ENCODE measurements around the gene TTC22.
"Not testable (repeated sequence)": the region's sequence is repeated elsewhere in the genome, so short reads cannot be mapped to it uniquely, and the experiment has no call there.

The TTC22 gene

DNA sequence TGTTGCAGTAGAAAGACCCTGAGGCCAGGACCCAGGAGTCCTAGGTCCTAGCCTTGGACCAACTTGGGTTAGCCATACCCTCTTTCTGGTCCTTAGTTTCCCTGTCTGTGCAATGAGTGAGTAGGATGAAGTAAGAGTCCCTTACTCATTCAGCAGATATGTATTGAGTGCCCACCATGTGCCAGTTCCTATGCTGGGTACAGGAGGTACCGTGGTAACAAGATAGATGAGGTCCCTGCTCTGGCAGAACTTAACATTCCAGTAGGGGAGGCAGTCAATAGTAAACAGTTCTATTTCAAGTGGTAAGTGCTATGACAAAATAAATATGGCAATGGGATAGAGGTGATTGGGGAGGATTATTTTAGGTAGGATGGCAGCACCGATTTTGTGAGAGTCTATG lies 18.5 kb downstream of the TTC22 start:
- no peak overlapping the region for H3K4me3 ChIP-seq (ENCODE audit: low read depth, low read length)
- TF ChIP-seq, protein P1, sequence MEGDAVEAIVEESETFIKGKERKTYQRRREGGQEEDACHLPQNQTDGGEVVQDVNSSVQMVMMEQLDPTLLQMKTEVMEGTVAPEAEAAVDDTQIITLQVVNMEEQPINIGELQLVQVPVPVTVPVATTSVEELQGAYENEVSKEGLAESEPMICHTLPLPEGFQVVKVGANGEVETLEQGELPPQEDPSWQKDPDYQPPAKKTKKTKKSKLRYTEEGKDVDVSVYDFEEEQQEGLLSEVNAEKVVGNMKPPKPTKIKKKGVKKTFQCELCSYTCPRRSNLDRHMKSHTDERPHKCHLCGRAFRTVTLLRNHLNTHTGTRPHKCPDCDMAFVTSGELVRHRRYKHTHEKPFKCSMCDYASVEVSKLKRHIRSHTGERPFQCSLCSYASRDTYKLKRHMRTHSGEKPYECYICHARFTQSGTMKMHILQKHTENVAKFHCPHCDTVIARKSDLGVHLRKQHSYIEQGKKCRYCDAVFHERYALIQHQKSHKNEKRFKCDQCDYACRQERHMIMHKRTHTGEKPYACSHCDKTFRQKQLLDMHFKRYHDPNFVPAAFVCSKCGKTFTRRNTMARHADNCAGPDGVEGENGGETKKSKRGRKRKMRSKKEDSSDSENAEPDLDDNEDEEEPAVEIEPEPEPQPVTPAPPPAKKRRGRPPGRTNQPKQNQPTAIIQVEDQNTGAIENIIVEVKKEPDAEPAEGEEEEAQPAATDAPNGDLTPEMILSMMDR (IDR thresholded peaks at IDR 0.05; ENCODE audit: low read depth, low read length) = no peak

DNA sequence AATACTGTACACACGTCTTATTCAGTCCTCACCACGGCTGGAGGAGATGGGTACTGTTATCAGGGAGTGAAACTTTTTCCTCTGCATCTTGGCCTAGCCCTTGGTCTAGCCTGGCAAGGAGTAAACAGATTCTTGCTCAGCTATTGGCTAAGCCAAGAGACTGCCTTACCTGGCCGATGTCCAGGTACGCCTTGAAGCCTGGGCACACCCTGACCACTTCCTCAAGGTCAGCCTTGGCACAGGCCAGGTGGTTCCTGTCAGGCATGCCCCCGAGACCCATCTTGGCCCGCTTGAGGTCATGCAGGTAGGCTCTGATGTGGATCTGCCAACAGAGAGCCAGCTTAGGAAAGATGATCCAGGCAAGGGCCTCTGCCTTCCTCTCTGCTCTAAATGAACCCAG lies 19.0 kb downstream of the TTC22 start:
- no peak overlapping the region for H3K4me3 ChIP-seq (ENCODE audit: low read depth, low read length)
- TF ChIP-seq, protein P1 (IDR thresholded peaks at IDR 0.05; ENCODE audit: low read depth, low read length) = no peak

DNA sequence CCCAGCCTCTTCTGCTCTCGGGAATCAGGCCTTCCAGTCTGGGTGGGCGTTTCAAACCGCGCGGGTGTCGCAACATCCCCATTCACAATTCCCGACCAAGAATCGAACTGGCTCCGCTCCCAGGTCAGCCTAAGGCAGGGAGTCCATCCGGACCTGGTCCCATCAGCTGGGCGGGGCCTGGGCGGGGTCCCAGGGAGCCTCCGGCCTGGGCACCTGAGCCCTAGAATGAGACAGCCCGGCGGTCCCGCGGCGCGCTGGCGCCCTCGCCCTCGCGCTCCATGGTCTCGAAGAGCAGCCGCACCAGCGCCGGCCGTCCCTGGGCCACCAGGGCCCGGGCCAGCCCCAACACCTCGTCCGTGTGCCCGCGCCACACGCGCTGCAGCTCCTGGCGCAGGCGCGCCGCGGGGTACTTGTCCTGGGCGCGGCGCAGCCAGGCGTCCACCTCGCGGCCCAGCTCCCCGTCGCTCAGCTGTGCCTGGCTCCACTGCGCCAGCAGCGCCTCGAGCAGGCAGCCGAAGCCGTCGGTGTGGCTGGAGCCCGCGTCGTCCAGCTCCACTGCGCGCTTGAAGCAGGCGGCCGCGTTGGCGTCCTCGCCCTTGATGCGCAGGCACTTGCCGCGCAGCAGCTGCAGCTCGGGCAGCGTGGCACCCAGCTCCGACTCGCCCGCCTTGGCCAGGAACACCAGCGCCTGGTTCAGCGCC lies 19.9 kb downstream of the TTC22 start:
- TF ChIP-seq, protein P1 (IDR thresholded peaks at IDR 0.05; ENCODE audit: low read depth, low read length) = no peak
- no peak overlapping the region for H3K4me3 ChIP-seq (ENCODE audit: low read depth, low read length)

DNA sequence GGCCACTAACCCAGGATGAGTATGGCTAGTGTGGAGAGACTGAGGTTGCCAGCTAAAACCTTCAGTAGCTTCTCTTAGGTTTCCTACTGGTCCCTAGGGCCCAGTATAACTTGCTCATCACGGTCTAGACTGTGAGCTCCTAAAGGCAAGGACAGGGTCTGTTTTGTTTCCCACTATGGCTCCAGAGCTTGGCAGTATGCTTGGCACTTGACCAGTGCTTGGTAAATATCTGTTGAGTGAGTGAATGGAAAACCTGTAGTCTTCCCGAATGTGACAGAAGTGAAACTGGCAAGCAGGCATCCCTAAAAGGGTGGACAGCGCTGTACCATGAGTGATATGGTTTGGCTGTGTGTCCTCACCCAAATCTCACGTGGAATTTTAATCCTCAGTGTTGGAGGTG lies 23.7 kb downstream of the TTC22 start:
- no peak overlapping the region for H3K4me3 ChIP-seq (ENCODE audit: low read depth, low read length)
- TF ChIP-seq, protein P1 (IDR thresholded peaks at IDR 0.05; ENCODE audit: low read depth, low read length) = no peak

DNA sequence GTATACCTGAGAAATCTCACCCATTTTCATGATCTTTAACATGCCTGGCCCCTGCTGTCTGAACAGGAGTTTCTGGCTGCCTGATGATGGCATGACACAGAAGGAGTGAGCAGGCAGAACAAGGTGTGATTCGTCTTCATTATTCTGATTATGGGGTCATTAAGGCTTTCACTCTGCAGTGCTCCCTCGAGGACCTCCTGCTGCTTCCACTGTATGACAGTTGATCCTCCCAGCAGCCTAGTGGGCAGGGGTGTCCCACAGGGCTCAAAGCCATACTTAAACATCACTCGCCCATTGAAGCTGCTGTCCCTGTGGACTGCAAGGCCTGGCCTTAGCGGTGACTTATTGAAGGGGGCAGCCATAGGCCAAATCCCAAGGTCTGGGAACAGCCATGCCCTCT lies 24.1 kb downstream of the TTC22 start:
- no peak overlapping the region for H3K4me3 ChIP-seq (ENCODE audit: low read depth, low read length)

DNA sequence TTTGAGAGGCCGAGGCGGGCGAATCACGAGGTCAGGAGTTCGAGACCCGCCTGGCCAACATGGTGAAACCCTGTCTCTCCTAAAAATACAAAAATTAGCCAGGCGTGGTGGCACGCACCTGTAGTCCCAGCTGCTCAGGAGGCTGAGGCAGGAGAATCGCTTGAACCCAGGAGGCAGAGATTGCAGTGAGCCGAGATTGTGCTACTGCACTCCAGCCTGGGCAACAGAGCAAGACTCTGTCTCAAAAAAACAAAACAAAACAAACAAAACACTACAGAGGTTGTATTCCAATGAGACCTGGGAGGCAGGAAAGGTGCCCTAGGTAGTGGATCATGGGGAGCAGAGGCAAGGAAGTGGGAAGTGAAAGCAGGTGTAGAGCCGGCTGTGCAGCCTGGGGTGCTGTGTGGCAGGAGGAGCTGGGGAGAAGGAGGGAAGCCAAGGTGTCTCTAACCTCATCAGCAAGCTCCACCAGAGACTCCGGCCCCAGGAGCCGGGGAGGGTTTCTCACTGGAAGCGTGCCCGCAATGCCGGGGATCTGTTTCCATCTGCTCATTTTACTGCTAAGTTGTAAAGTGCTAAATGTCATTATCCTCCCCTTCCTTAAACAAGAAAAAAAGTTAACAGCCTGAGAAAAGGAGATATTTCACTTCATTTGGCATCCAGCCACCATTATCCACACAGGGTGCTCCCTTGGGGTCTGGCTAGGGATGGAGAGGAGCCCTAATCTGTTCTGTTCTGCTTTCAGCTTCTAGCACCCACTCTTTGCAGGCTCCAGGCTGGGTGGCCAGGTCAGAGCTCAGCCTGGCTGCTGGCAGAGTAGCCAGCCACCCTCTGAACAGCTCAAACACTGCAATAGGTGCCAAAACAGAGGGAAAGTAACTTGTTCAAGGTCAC lies 25.0 kb downstream of the TTC22 start:
- H3K4me3 ChIP-seq (ENCODE audit: low read depth, low read length) = not testable (repeated sequence)

More for the DNA sequence above, 24.1 kb downstream of the TTC22 start:
- TF ChIP-seq, protein P1 (IDR thresholded peaks at IDR 0.05; ENCODE audit: low read depth, low read length) = no peak

DNA sequence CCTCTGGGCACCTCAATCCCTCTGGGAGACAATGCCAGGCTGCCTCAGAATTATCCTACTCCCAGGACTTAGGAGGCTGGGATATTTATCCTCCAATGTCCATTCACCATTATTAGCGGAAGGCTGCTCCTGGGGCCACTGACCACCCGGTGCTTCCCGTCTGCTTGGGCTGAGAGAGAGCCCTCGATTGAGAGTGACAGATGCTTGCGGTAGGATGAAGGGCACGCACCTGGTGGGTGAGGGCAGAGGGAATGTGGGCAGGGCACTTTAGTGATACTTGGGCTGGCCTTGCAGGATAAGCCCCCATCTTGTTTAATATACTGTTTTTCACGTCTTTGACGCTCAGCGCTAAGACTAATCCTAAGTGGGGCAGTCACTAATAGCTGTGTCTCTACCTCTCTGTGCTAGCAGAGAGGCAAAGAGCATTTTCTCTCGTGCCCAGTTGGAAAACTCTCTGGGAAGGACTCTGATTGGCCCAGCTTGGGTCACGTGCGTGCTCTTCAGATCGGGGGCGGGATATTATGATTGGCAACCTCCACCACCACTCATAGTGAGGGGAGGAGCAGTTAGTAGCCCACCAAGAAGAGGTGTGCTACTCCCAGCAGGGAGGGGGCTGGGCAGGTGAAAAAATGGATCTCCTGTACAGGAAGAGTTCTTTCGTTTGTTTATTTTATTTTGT lies 26.2 kb downstream of the TTC22 start:
- TF ChIP-seq, protein P1 (IDR thresholded peaks at IDR 0.05; ENCODE audit: low read depth, low read length) = no peak
- no peak overlapping the region for H3K4me3 ChIP-seq (ENCODE audit: low read depth, low read length)
